K562 (cell line): ENCODE results near the gene COG4. TPM values are rescaled to one million over a fixed set of nuclear protein-coding genes. Genes with fewer than 3 reads are reported as not detected.

Source experiments
- ATAC-seq: fragments of 200-7000 bp; cut with Tn5 transposase; 3 replicates; pipeline ENCODE4 v1.9.1; 2020; ENCODE audit warnings: moderate library complexity
- BruUV-seq: library from RNA; stranded (reverse); fragments of 400-500 nt; replicated peaks from 2 replicates; lab custom pipeline; 2021; lab: Mats Ljungman, UMichigan
- CTCF ChIA-PET: fragments of 300-600 bp; formaldehyde crosslinking; extraction: SDS; loops from one replicate; lab custom pipeline; 2021; ENCODE audit warnings: low intra/inter-chr PET ratio; lab: Yijun Ruan, JAX
- POLR2A ChIA-PET: fragments of 300-600, 350-650 bp; sonication (Branson Sonifier 250); formaldehyde crosslinking; extraction: SDS; loops from one replicate; lab custom pipeline; 2021; ENCODE audit warnings: antibody characterized with exemption, inconsistent platforms; lab: Yijun Ruan, JAX
- DNase-seq, 4 experiments: peaks; one replicate each; pipeline versions ENCODE4 v3.0.0 to v3.0.0-alpha.2; 2011 to 2018; ENCODE audit warnings: low spot score in 3 of 4, mixed read lengths in 3 of 4; ENCODE audit errors: extremely low read depth in 1 of 4
- FAIRE-seq: peaks from 2 replicates; lab custom pipeline; 2011; peaks lifted over from hg19 to GRCh38; lab: Jason Lieb, UNC
- H2AFZ ChIP-seq: 2 replicates; pipeline ENCODE4 v1.6.0; 2011; ENCODE audit warnings: low read depth, low read length, control low read depth, inconsistent platforms
- H3K27ac ChIP-seq: fragments of 200-600 bp; 3 replicates; pipeline ENCODE4 v1.8.0; 2011; ENCODE audit warnings: low read depth, mild to moderate bottlenecking, control low read depth, inconsistent platforms, low read length, moderate library complexity, mixed read lengths; ENCODE audit errors: extremely low read depth
- H3K27me3 ChIP-seq, 2 experiments: fragments of 300-600 bp in 1 of 2; 2 replicates in 1 of 2; 3 replicates in 1 of 2; pipeline versions ENCODE4 v1.6.0 to v1.8.0; 2011; ENCODE audit warnings: inconsistent platforms in 2 of 2, low read length in 2 of 2, mild to moderate bottlenecking in 1 of 2, mixed read lengths in 1 of 2, moderate library complexity in 1 of 2; ENCODE audit not compliant: control insufficient read depth in 2 of 2, insufficient read depth in 2 of 2
- H3K36me3 ChIP-seq: fragments of 300-600 bp; 3 replicates; pipeline ENCODE4 v1.8.0; 2011; ENCODE audit warnings: mild to moderate bottlenecking, low read length, inconsistent platforms; ENCODE audit not compliant: control insufficient read depth, insufficient read depth
- H3K4me1 ChIP-seq, 2 experiments: fragments of 200-600 bp in 1 of 2; replicated peaks in 1 of 2; 2 replicates in 1 of 2; 3 replicates in 1 of 2; pipeline versions ENCODE4 v1.5.1 to v1.8.0; 2011; ENCODE audit warnings: inconsistent platforms in 2 of 2, low read length in 2 of 2, mild to moderate bottlenecking in 1 of 2, mixed read lengths in 1 of 2, moderate library complexity in 1 of 2; ENCODE audit not compliant: control insufficient read depth in 2 of 2, insufficient read depth in 2 of 2
- H3K4me2 ChIP-seq: 2 replicates; pipeline ENCODE4 v1.6.1; 2011; ENCODE audit warnings: low read length, control low read depth, inconsistent platforms, mixed read lengths; ENCODE audit not compliant: insufficient read depth
- H3K4me3 ChIP-seq: fragments of 200-600 bp; sonication (generic), shearing (Covaris generic); 2 replicates; pipeline ENCODE4 v1.5.1; 2016; ENCODE audit warnings: control low read depth, inconsistent platforms
- H3K79me2 ChIP-seq: fragments of 200-600 bp; 3 replicates; pipeline ENCODE4 v1.8.0; 2011; ENCODE audit warnings: low read length, inconsistent platforms; ENCODE audit not compliant: control insufficient read depth, insufficient read depth
- H3K9ac ChIP-seq, 2 experiments: 2 replicates each; pipeline versions ENCODE4 v1.6.0 to v1.6.1; 2011; ENCODE audit warnings: low read depth in 2 of 2, low read length in 2 of 2, control low read depth in 1 of 2, inconsistent platforms in 1 of 2, mild to moderate bottlenecking in 1 of 2, mixed read lengths in 1 of 2; ENCODE audit not compliant: insufficient read depth in 1 of 2
- H3K9me1 ChIP-seq: one replicate; pipeline ENCODE4 v1.6.0; 2011; ENCODE audit warnings: inconsistent platforms, mild to moderate bottlenecking, low read length, moderate library complexity; ENCODE audit not compliant: control insufficient read depth, insufficient read depth
- H3K9me3 ChIP-seq: replicated peaks from 2 replicates; pipeline ENCODE4 v1.5.1; 2011; ENCODE audit warnings: low read depth, low read length, inconsistent platforms; ENCODE audit not compliant: control insufficient read depth, insufficient read depth
- H4K20me1 ChIP-seq: replicated peaks from 2 replicates; pipeline ENCODE4 v1.6.1; 2011; ENCODE audit warnings: low read length, inconsistent platforms, mixed read lengths; ENCODE audit not compliant: control insufficient read depth, insufficient read depth
- ARID4B ChIP-seq: sonication (generic); formaldehyde crosslinking; IDR thresholded peaks from 2 replicates; pipeline ENCODE4 v1.8.0; 2022; ENCODE audit warnings: mild to moderate bottlenecking, missing genetic modification reagents
- ETV5 ChIP-seq: sonication (generic); formaldehyde crosslinking; IDR thresholded peaks from 2 replicates; pipeline ENCODE4 v1.4.0; 2020; ENCODE audit warnings: low read depth, mild to moderate bottlenecking, missing genetic modification reagents
- GABPB2 ChIP-seq: fragments of 250-450 bp; sonication (Bioruptor Pico); conservative IDR thresholded peaks from 2 replicates; pipeline ENCODE4 v1.5.1; 2021; ENCODE audit warnings: mild to moderate bottlenecking
- PRDM10 ChIP-seq: fragments of 450-650 bp; IDR thresholded peaks from 2 replicates; pipeline ENCODE4 v1.6.1; 2018; ENCODE audit not compliant: partially characterized antibody
- SPI1 ChIP-seq: IDR thresholded peaks from 2 replicates; pipeline ENCODE4 v1.6.1; 2011; ENCODE audit warnings: low read depth, low read length, control low read depth, borderline replicate concordance
- WGBS: fragments of 100-300 bp; shearing (Covaris generic); methylation state at CpG from one replicate; pipeline ENCODE4 v1.1.6; 2016; ENCODE audit warnings: low coverage, mixed read lengths; ENCODE audit not compliant: insufficient coverage; ENCODE audit errors: missing lambda C conversion rate; 5-methylcytosine and 5-hydroxymethylcytosine counted together
- in situ Hi-C: fragments of 300-500 bp; cut with MboI; formaldehyde crosslinking; loops from 4 replicates; pipeline ENCODE4 v1.15.0; 2018; ENCODE audit warnings: inconsistent platforms, mixed read lengths
- intact Hi-C: fragments of 100-400 bp; cut with micrococcal nuclease; formaldehyde crosslinking; loops from 2 replicates; pipeline ENCODE4 v1.14.2; 2022
- polyA plus RNA-seq, 8 experiments: library from polyadenylated mRNA; depleted of rRNA in 4 of 8; stranded (reverse) in 5 of 8; unstranded in 3 of 8; fragments of >200 nt; fragmentation: Nextera tagmentation in 2 of 8; fragmentation: Illumina TruSeq in 1 of 8; extraction: Ambion mirVana in 2 of 8; extraction: Trizol in 1 of 8; gene quantifications; 2 replicates each; pipeline versions ENCODE4 v1.2.1 to v1.2.3, GENCODE V29; 2011 to 2014; ENCODE audit warnings: inconsistent platforms in 1 of 8, missing spikeins in 1 of 8
- total RNA-seq, 7 experiments: library from RNA; depleted of rRNA in 6 of 7; stranded (reverse); fragments of >200 nt in 6 of 7; fragmentation: Illumina TruSeq in 2 of 7; extraction: Trizol in 2 of 7; gene quantifications; 2 replicates each; pipeline versions ENCODE4 v1.2.1 to v1.2.3, GENCODE V29; 2011 to 2021; ENCODE audit warnings: low replicate concordance in 1 of 7

COG4 gene
- total and polyA plus RNA-seq, 9 of the 15 experiments (the other 6 are each of a cell fraction or from before 2014, with no cell fraction given): 13.7 to 73.9 (median 44.2) TPM

GRCh38 chr16:70523743-70524398 is 517 bp upstream of the COG4 start, which contains the start of gene SF3B3 (continued):
- peak; percentile 23; the same call in 1 of the 2 replicates for TF ChIP-seq ARID4B
- no peak; the same call in 1 of the 2 replicates for TF ChIP-seq ETV5 (CRISPR knock-in tag)

DNA sequence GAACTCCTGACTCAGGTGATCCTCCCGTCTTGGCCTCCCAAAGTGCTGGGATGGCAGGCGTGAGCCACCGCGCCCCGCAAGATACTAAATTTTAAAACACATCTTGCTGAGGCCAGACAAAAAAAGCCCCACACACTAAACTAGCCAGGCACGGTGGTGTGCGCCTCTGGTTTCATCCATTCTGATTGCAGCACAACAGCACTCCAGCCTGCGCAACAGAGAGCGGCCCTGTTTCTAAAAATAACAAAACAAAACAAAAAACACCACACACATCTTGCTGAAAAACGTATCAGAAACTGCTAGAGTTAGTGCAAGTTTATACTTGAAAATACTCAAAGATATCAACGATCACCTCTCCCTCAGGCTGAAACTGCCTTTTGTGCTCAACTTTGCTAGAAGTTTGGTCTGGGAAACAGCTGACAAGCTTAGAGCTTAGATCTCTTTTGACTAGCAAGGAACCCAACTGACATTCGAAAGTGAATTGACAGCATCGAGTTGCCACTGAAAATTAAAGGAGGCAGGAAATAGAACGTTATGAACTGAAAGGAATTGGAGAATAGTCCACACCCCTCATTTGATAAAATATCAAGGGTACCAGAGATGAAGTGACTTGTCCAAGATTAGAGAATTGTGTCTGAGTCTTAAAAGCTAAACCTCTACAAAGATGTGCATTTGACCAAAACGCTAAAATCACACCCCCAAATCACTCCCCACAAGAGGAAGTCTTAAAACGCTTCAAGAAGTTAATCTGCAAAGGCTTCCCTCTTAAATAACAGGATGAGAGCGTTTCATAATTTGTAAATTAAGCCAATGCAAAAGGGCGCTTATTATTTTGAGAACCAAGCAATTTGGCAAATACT is 908 bp downstream of the COG4 start:
- Histone ChIP-seq H2AFZ (peak overlapping the region; percentile 57), H3K36me3 (peaks cover 29% of the 10 kb centered on the region), H3K79me2 (peaks cover 61% of the 10 kb centered on the region), H3K9me1 (no peaks in the 10 kb centered on the region), H3K9me3 (no peaks in the 10 kb centered on the region), H3K4me2 (peak overlapping the region; percentile 89), H3K27ac (peak overlapping the region; percentile 89), H3K9ac (peak overlapping the region; percentile 90 to 95), H4K20me1 (peaks cover 15% of the 10 kb centered on the region), H3K27me3 (no peaks in the 10 kb centered on the region), H3K4me1 (peaks cover 2 to 18% of the 10 kb centered on the region in 2 experiments; a peak in 4 of 5 replicates), H3K4me3 (peak overlapping the region; percentile 75)
- CTCF ChIA-PET: no interaction called here
- POLR2A ChIA-PET: interaction anchor here (0.6 to 1.7 kb wide), 13 partner anchors 11 to 1892 kb away, joined by 3 to 7 read pairs (median 3); partner anchors contain the start of genes DDX19A and FCSK
- no TSS peak for BruUV-seq
- DNase-seq (peak in 1 of 4 experiments; percentile 11), FAIRE-seq (no peak), ATAC-seq (no peak)
- in situ Hi-C loops (no loop called here), intact Hi-C loops (loop anchor here (5.0 to 10.0 kb wide), 3 partner anchors 125 to 238 kb away; partner anchors contain the start of gene AARS1)
- TF ChIP-seq GABPB2 (CRISPR knock-in tag) (no peak), PRDM10 (peak; percentile 2), SPI1 (peak; percentile 22; the same call in 1 of the 2 replicates)
- WGBS: 32% methylated on average over 18 of the region's 18 CpGs
